GM12874 (cell line): ENCODE results near the gene APOA4.
A peak's percentile ranks its signal among the peaks of the same experiment; 100 is the strongest.

Experiments
- TF ChIP-seq, protein P1 (sequence below): IDR thresholded peaks from 2 replicates; pipeline ENCODE4 v1.5.1; 2011; ENCODE audit warnings: low read depth, mild to moderate bottlenecking, control low read depth, low read length, moderate library complexity; ENCODE audit not compliant: insufficient read depth

Gene APOA4

DNA sequence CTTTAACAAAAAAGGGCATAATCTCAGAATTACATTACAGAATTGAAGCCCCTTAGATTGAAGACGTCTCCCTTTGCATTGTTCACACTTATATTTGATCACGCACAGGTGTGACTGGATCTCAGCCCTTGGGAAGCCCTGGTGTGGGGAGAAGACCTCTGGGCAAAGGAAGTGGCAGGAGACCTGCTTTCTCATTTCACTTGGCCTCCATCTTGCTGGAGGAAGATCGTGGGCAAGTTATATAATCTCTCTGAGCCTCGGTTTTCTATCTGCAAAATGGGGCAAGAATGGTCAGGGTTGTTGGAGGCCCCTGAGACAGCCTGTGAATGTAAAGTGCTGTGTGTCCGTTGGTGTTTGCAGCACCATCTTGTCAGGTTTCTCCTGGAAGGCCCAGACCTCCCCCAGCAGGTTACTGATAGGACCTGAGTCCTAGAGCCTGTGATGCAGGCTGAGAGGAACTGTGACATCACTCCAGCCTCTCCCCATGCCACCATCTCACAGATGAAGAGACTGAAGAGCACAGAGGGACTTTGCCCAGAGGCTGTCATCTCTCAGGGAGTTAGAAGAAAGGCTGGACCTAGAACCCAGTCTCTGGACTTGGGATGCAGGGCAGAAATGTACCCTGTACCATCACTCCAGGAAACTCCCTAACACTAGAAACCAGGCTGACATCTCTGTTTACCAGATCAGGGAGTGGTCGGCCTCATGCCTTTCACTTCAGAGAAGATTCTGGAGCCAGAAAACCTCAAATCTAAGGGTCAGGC lies 15.4 kb upstream of the APOA4 start:
- TF ChIP-seq, protein P1, sequence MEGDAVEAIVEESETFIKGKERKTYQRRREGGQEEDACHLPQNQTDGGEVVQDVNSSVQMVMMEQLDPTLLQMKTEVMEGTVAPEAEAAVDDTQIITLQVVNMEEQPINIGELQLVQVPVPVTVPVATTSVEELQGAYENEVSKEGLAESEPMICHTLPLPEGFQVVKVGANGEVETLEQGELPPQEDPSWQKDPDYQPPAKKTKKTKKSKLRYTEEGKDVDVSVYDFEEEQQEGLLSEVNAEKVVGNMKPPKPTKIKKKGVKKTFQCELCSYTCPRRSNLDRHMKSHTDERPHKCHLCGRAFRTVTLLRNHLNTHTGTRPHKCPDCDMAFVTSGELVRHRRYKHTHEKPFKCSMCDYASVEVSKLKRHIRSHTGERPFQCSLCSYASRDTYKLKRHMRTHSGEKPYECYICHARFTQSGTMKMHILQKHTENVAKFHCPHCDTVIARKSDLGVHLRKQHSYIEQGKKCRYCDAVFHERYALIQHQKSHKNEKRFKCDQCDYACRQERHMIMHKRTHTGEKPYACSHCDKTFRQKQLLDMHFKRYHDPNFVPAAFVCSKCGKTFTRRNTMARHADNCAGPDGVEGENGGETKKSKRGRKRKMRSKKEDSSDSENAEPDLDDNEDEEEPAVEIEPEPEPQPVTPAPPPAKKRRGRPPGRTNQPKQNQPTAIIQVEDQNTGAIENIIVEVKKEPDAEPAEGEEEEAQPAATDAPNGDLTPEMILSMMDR, result no peak

GRCh38 chr11:116837231-116838091 lies 14.4 kb upstream of the APOA4 start, which contains the start of gene APOA1:
TSS of gene APOA1 (minus strand) at chr11:116837622. CDS start at chr11:116837387, 235 bp downstream.
- TF ChIP-seq, protein P1, result no peak

GRCh38 chr11:116836632-116836991 lies 13.5 kb upstream of the APOA4 start:
- TF ChIP-seq, protein P1, result no peak

DNA sequence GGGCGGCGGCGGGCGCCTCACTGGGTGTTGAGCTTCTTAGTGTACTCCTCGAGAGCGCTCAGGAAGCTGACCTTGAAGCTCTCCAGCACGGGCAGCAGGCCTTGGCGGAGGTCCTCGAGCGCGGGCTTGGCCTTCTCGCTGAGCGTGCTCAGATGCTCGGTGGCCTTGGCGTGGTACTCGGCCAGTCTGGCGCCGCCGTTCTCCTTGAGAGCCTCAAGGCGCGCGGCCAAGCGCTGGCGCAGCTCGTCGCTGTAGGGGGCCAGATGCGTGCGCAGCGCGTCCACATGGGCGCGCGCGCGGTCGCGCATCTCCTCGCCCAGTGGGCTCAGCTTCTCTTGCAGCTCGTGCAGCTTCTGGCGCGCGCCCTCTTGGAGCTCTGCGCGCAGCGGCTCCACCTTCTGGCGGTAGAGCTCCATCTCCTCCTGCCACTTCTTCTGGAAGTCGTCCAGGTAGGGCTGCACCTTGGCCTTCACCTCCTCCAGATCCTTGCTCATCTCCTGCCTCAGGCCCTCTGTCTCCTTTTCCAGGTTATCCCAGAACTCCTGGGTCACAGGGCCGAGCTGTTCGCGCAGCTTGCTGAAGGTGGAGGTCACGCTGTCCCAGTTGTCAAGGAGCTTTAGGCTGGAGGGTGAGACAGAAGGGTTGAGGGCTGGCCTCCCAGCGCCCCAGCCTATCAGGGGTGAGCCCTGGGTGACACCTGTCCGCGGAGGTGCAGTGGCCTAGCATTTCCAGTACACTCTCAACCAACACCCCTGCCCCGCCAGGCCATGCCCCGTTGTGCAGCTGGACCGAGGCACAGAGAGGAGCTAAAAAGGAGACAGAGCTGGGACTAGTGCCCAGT lies 12.9 kb upstream of the APOA4 start:
- TF ChIP-seq, protein P1, result peak; percentile 83

DNA sequence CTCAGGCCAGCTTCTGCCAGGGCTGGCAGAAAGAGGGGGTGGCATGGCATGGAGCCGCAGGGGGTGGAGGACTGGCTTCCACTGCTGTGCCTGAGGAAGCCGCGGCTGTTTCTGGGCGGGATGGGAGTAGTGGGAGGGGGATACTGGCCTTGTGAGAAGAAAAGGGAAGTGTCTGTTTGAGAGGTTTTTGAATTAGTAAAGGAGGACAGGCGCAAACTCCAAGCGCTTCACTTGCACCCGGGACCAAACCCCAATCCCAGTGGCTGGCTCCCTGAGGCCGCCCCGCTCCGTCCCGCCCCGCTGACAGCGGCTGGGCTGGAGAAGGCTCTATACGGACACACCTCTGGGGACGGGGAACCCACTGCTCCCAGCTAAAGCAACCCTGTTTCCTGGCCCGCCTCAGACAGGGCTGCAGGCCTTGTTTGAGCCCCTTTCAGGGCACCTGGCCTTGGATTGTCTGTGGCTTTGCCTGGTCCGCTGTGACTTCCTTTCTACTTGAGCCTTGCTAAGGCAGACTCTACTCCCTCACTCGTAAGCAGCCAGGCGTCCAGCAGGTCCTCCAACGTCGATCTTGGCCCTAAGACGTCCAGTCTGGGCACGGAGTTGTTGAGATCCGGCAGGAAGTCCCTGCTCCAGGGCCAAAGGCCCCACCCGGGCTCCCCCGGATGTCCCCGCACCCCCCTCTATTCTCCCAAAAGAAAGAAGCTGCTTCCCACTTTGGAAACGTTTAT lies 12.1 kb upstream of the APOA4 start:
- TF ChIP-seq, protein P1, result no peak

DNA sequence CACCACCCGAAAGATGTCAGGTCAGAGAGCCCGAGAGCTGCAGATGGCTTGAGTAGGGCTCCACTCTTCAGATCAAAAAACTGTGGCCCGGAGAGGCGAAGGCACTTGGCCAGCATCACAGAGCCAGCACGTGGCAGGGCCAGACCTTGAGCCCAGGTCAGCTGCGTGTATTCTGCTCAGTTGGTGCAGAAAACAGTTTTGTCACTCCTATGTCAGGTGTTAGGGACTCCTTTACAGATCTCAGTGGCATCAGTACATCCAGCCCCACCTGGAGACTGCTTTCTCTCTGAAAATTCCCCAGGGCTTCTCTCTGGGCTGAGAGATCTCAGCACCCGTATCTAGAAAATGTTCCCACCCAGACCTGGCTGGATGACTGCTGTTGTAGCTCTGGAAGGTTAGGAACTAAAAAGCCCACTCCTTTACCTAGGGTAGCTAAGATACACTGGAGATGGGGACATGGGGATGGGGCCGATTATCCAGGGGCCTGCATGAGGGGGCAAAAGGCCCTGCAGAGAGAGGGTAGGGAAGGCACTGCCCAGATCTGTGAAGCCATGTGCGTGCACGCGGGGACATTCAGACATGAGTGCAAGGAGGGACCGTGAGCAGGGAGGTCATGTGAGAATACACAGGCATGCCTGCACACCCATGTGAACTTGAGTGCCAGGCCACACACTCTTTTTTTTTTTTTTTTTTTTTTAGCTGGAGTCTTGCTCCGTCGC lies 10.9 kb upstream of the APOA4 start:
- TF ChIP-seq, protein P1, result no peak
